GM18511 (cell line): ENCODE data around the gene DMKN.
"Not testable (repeated sequence)": the region's sequence is repeated elsewhere in the genome, so short reads cannot be mapped to it uniquely, and the experiment has no call there.

Source experiments
- ATAC-seq: cut with Tn5 transposase; IDR thresholded peaks from one replicate; pipeline ENCODE4 v1.9.1; 2021; ENCODE audit warnings: mild to moderate bottlenecking, moderate library complexity; ENCODE audit not compliant: unreplicated experiment

The DMKN gene

DNA sequence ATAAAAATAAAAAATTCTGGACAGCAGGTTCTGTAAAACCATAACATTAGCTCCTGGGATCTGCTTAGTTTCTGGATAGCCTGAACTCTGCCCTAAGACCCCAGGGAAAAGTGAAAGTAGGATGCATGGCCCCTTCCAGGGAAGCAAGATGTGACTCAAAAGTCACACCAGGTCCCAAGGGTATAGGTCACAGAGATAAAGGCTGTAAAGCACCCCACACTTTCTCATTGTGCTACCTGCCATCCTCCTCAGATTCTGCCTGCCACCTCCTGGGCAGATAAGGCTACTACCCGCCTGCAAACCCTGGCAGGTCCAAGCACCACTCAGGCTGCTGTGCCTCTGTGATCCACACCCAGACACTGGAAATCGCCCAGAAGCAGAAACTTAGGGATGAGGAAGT is 44.8 kb downstream of the DMKN start:
- ATAC-seq = peak; percentile 80

DNA sequence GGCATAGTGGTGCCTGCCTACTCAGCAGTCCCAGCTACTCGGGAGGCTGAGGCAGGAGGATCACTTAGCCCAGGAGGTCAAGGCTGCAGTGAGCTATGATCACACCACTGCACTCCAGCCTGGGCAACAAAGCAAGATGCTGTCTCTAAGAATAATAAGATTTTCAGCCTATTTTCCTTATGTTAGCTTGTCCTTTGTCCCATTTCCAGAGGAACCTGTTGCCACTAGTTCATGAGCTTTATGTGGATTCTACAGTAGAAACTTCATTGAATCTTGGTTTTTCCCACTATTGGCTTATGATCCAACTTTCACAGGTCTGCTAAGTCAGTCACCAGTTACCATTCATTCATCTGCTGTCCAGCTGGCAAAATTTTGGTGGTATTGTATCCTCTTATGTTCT is 47.2 kb downstream of the DMKN start:
- no peak for ATAC-seq

DNA sequence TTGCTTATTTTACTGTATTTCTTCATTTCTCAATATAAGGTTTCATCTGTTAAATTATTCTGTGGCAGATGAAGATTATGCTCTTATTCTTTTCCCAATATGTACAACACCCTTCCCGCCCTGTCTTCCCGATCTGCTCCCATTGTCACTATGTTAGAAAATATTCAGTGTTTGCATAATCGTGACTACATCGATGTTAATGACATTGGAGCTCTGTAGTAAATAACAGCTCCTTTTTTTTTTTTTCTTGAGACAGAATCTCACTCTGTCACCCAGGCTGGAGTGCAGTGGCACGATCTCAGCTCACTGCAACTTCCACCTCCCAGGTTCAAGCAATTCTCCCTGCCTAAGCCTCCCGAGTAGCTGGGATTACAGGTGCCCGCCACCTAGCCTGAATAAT is 50.5 kb downstream of the DMKN start:
- ATAC-seq = not testable (repeated sequence)

DNA sequence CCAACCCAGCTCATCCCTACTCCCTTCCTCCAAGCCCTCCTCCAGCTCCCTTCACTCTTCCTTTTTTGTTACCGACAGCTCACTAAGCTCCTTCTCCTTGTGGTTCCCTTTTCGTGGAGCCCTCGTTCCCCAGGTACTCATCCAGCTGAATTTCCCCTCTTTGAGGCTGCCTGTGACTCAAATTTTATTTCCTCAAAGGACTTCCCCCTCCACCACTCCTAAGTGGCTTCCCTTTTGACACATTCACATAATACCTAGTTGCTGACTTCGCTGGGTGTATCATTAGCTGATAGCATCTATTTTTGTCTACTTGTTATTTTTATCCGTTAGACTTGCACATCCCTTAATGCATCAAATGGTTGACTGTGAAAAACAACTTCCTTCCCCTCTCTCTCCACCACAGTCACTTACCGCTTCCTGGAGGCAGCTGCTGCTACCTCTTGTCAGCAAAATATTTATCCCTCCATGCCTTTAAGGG is 50.9 kb downstream of the DMKN start:
- ATAC-seq = peak; percentile 65

DNA sequence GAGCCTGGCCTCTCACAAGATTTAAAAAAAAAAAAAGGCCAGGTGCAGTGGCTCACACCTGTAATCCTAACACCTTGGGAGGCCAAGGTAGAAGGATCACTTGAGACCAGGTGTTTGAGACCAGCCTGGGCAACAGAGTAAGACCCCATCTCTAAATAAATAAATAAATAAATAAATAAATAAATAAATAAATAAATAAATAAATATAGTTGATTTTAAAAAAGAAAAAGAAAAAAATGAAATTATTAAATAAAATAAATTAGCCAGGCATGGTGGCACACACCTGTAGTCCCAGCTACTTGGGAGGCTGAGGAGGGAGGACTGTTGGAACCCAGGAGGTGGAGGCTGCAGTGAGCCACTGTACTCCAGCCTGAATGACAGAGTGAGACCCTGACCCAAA is 51.7 kb downstream of the DMKN start:
- ATAC-seq = not testable (repeated sequence)

GRCh38 chr19:35461060-35461459 is 52.4 kb downstream of the DMKN start:
- ATAC-seq = no peak

DNA sequence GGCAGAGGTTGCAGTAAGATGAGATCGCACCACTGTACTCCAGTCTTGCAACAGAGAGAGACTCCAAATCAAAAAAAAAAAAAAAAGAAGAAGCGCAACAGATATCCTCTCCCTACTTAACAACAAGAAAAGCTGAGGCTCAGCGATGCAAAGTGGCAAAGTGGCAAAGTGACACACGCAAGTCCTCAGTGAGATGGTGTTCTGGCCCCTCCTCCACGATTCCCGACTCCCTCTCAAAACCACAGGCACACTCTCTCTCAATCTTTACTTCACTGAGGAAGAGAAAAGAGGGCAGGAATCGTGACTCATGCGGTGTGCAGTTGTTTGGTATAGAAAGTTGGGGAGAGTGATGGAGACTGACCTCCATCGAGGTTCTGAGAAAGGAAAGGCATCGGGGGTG is 52.8 kb downstream of the DMKN start:
- ATAC-seq = no peak

DNA sequence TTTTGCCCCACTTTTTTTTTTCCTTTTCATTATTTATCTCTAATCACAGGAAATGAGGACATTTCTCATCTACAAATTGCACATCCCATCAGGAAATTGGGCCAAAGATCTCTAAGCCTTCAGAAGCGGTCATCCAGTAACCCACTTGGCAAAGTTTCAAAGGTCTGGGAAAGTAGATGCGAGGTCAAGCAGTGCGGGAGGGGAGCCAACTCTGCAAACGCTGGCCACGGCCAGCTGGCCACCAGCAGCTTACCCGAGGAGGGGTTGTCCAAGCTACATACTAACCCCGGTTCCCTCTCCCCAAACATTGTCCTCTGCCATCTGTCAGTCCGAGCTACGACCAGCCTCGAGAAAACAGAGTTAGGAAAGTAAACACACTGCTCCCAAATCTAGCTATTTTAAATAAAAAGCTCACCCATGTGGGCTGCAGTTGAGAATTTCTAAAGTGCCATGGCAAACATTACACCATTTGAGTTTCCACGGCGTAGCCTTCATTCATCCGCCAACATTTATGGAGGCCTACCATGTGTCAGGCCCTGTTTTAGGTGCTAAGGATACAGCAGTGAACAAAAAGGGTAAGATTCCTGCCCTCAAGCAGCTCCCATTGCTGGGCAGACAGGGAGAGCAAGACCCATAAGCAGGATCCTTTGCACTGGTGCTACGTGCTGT is 53.9 kb downstream of the DMKN start:
- no peak for ATAC-seq

- peak; percentile 74 for ATAC-seq
Measured at GRCh38 chr19:35458731-35459391, 54.6 kb downstream of the DMKN start.

- no peak for ATAC-seq
Measured at GRCh38 chr19:35458192-35458591, 55.3 kb downstream of the DMKN start.

DNA sequence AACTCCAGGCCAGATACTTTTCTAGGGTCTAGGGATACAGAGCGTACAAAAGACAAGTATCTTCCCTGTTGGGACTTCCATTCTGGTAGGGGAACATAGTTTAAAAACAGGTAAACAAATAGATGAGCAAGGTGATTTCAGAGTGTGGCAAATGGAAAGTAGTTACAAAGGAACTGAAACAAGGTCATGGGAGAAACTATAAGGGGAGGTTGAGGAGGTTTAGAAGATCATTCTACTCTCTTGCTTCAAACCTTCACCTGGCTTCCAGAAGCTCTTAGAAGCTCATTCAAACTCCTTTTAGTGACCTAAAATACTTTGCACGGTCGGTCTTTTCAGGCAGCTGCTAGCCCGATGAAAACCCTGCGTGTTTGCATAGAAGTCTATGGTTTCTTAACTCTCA is 56.3 kb downstream of the DMKN start:
- no peak for ATAC-seq

DNA sequence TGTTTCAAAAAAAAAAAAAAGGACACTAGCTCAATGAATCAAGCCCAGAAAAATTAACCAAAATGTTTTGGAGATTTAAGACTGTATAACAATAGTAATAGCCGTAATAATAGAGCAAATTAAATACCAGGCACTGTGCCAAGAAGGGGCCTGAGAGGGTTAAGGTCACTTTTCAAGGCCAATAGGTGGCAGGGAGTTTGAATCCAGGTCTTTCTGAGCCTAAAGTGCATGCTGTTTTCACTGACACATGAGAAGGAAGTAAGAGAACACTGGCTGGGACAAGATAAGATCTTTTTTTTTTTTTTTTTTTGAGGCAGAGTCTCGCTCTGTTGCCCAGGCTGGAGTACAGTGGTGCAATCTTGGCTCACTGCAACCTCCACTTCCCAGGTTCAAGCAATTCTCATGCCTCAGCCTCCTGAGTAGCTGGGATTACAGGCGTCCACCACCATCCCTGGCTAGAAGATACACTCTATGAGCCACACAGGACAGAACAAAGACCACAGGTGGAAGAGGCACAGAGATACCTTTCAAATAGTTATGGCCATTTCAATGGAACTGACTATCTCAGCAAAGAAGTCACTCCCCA is 57.7 kb downstream of the DMKN start:
- no peak for ATAC-seq

DNA sequence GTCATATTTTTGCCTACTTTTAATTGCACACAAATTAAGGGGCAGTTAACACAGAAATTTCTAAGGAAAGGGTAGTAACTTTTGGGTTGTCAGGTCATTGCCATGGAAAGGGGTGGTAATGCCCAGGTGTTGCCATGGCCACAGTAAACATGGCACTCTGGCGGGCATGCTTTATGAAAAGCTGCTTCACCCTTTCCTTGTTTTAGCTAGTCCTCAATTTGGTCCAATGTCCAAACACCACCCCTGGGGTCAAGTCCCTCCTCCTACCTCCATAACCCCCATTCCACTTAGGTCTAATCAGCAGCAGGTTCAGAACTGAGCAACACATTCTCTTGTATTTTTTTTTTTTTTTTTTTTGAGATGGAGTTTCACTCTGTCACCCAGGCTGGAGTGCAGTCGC is 58.8 kb downstream of the DMKN start:
- no peak for ATAC-seq

- ATAC-seq = peak; percentile 72
Measured at GRCh38 chr19:35451338-35452096, 61.9 kb downstream of the DMKN start.

DNA sequence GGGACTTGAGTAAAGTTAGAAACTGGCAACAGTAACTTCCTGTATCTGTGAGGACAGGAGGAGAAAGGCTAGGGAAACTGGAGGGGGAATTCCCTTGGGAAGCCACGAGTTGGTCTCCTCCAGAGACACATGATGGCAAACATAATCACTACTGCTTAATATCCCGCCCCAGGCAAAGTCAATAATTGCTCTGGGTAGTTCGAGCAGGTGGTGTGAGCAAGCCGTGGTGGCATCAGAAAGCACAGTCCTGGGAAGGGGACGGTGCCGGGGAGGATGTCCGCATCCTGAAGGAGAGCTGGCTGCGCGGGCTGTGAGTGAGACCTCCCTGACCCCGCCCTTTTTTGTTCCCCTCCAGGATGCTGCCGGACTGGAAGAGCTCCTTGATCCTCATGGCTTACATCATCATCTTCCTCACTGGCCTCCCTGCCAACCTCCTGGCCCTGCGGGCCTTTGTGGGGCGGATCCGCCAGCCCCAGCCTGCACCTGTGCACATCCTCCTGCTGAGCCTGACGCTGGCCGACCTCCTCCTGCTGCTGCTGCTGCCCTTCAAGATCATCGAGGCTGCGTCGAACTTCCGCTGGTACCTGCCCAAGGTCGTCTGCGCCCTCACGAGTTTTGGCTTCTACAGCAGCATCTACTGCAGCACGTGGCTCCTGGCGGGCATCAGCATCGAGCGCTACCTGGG is 63.9 kb downstream of the DMKN start:
- ATAC-seq = no peak

- no peak for ATAC-seq
Measured at GRCh38 chr19:35447606-35448469, 65.6 kb downstream of the DMKN start, which contains the start of gene FFAR2. Gene FFAR2, plus strand, starts transcription at chr19:35448257. Its CDS starts 1,458 bp downstream, at chr19:35449715.
